ENCODE measurements around the gene MAPRE2.

- TF ChIP-seq CTCF (IDR thresholded peaks at IDR 0.05; ENCODE audit: low read depth, low read length, poor library complexity, severe bottlenecking) (no peak), EZH2phosphoT487 (IDR thresholded peaks at IDR 0.05; ENCODE audit: borderline replicate concordance, low read length) (no peak)
These were observed 45.5 kb upstream of the MAPRE2 start for GRCh38 chr18:34995746-34996145.
